ENCODE data around the gene CCR9.
"Not testable (repeated sequence)": the region's sequence is repeated elsewhere in the genome, so short reads cannot be mapped to it uniquely, and the experiment has no call there.

Gene CCR9

GRCh38 chr3:45885979-45886705, at the start of gene CCR9:
Gene CCR9, plus strand, starts transcription at chr3:45886543. Its CDS starts 8,391 bp downstream, at chr3:45894934.
- in situ Hi-C loops (cut with HindIII; ENCODE audit: low sequenced_read_pairs): no loop called here

- in situ Hi-C loops (cut with HindIII; ENCODE audit: low sequenced_read_pairs): no loop called here
These were observed 47.9 kb upstream of the CCR9 start for GRCh38 chr3:45838466-45838865.

- in situ Hi-C loops (cut with HindIII; ENCODE audit: low sequenced_read_pairs): no loop called here
These were observed 45.0 kb upstream of the CCR9 start for GRCh38 chr3:45841420-45841756.

- in situ Hi-C loops (cut with HindIII; ENCODE audit: low sequenced_read_pairs): no loop called here
These were observed 44.4 kb upstream of the CCR9 start, which contains the start of gene LZTFL1 for GRCh38 chr3:45841757-45842491. Gene LZTFL1, minus strand, starts transcription at chr3:45842119. Its CDS starts 128 bp downstream, at chr3:45841991.

- in situ Hi-C loops (cut with HindIII; ENCODE audit: low sequenced_read_pairs): no loop called here
These were observed 43.3 kb upstream of the CCR9 start for GRCh38 chr3:45842851-45843625.

- in situ Hi-C loops (cut with HindIII; ENCODE audit: low sequenced_read_pairs): no loop called here
These were observed 41.7 kb upstream of the CCR9 start for GRCh38 chr3:45844616-45845015.

- in situ Hi-C loops (cut with HindIII; ENCODE audit: low sequenced_read_pairs): no loop called here
These were observed 38.0 kb upstream of the CCR9 start for GRCh38 chr3:45848392-45848791.

- in situ Hi-C loops (cut with HindIII; ENCODE audit: low sequenced_read_pairs): no loop called here
These were observed 33.5 kb upstream of the CCR9 start for GRCh38 chr3:45852828-45853227.

GRCh38 chr3:45856323-45856722, 30.0 kb upstream of the CCR9 start:
- in situ Hi-C loops (cut with HindIII; ENCODE audit: low sequenced_read_pairs): not testable (repeated sequence)

GRCh38 chr3:45857024-45857423, 29.3 kb upstream of the CCR9 start:
- in situ Hi-C loops (cut with HindIII; ENCODE audit: low sequenced_read_pairs): not testable (repeated sequence)

GRCh38 chr3:45858809-45859543, 27.4 kb upstream of the CCR9 start:
- in situ Hi-C loops (cut with HindIII; ENCODE audit: low sequenced_read_pairs): no loop called here

- in situ Hi-C loops (cut with HindIII; ENCODE audit: low sequenced_read_pairs): no loop called here
These were observed 25.9 kb upstream of the CCR9 start for GRCh38 chr3:45860481-45860880.

- in situ Hi-C loops (cut with HindIII; ENCODE audit: low sequenced_read_pairs): no loop called here
These were observed 25.2 kb upstream of the CCR9 start for GRCh38 chr3:45861043-45861719.

GRCh38 chr3:45864760-45865519, 21.4 kb upstream of the CCR9 start:
- in situ Hi-C loops (cut with HindIII; ENCODE audit: low sequenced_read_pairs): no loop called here

- in situ Hi-C loops (cut with HindIII; ENCODE audit: low sequenced_read_pairs): no loop called here
These were observed 20.8 kb upstream of the CCR9 start for GRCh38 chr3:45865563-45865962.

GRCh38 chr3:45868213-45868612, 18.1 kb upstream of the CCR9 start:
- in situ Hi-C loops (cut with HindIII; ENCODE audit: low sequenced_read_pairs): no loop called here

GRCh38 chr3:45868650-45869049, 17.7 kb upstream of the CCR9 start:
- in situ Hi-C loops (cut with HindIII; ENCODE audit: low sequenced_read_pairs): no loop called here

- in situ Hi-C loops (cut with HindIII; ENCODE audit: low sequenced_read_pairs): no loop called here
These were observed 16.7 kb upstream of the CCR9 start for GRCh38 chr3:45869638-45870037.

- in situ Hi-C loops (cut with HindIII; ENCODE audit: low sequenced_read_pairs): no loop called here
These were observed 16.2 kb upstream of the CCR9 start for GRCh38 chr3:45870099-45870498.

- in situ Hi-C loops (cut with HindIII; ENCODE audit: low sequenced_read_pairs): no loop called here
These were observed 14.6 kb upstream of the CCR9 start for GRCh38 chr3:45871780-45872179.
